Measurements from ENCODE around the gene BHLHA9.
"Not testable (repeated sequence)": the region's sequence is repeated elsewhere in the genome, so short reads cannot be mapped to it uniquely, and the experiment has no call there.

Gene BHLHA9

DNA sequence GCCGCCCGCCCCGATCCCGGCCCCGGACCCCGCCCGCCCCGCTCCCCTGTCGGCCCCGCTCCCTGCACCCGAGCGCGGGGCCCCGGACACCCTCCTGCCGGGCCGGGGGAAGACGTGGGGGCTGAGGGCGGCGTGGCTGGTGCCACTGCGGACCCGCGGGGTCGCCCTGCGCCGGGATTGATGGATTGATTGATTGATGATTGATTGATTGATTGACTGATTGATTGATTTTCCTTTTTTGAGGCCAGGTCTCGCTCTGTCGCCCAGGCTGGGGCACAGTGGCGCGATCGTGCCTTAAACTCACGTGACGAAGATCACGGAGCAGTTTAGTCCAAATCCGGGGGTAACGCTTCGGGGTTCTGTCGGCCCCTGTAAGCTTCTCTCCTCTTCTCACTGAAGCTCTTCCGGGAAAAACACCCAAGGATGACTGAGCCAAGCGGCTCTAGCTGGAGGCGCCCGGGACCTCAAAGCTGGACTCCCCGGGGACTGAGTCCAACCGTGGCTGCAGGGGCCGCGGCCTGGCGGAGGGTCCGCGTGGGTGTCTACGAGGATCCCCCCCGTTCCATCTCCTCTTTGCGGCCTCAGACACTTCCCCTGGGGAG is 40.2 kb upstream of the BHLHA9 start:
- H3K9me3 ChIP-seq (ENCODE audit: control insufficient read depth, low read length), result no peaks in the 10 kb centered on the region
- H3K36me3 ChIP-seq (ENCODE audit: control insufficient read depth, insufficient read depth, low read length), result no peaks in the 10 kb centered on the region
- no peak overlapping the region for H3K27ac ChIP-seq (ENCODE audit: low read depth, low read length, severe bottlenecking)
- 46 to 55% methylated on average over 35 to 38 of the region's 51 CpGs for WGBS, 2 experiments (ENCODE audit: insufficient coverage in 2 of 2)
- H3K4me1 ChIP-seq (ENCODE audit: control insufficient read depth, insufficient read depth, low read length, poor library complexity, severe bottlenecking), result no peaks in the 10 kb centered on the region
- no peak overlapping the region for H3K4me3 ChIP-seq (ENCODE audit: extremely low read depth, insufficient read depth, low read length, poor library complexity, severe bottlenecking)

DNA sequence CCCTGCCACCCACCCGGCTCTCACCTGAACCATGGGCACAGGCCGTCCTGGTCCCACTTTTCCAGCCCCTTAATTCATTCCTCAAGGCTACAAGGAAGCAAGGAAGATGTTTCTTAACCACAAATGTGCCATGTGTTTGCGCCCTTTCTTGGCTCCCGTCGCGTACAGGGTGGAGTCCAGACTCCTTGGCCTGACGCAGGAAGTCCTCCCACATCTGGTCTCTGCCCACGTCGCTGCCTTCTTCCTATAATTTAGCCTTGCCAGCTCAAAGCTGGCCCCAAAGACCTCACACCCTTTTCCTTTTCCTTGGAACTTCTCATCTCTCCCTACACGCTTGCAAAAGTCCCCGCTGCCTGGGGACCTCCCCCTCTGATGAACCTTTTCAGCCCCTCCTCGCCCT is 38.8 kb upstream of the BHLHA9 start:
- H3K4me1 ChIP-seq (ENCODE audit: control insufficient read depth, insufficient read depth, low read length, poor library complexity, severe bottlenecking), result no peaks in the 10 kb centered on the region
- no peak overlapping the region for H3K27ac ChIP-seq (ENCODE audit: low read depth, low read length, severe bottlenecking)
- 92 to 95% methylated on average over 12 of the region's 12 CpGs for WGBS, 2 experiments (ENCODE audit: insufficient coverage in 2 of 2)
- no peaks in the 10 kb centered on the region for H3K9me3 ChIP-seq (ENCODE audit: control insufficient read depth, low read length)
- H3K36me3 ChIP-seq (ENCODE audit: control insufficient read depth, insufficient read depth, low read length), result no peaks in the 10 kb centered on the region
- no peak overlapping the region for H3K4me3 ChIP-seq (ENCODE audit: extremely low read depth, insufficient read depth, low read length, poor library complexity, severe bottlenecking)

GRCh38 chr17:1232331-1232730 is 37.9 kb upstream of the BHLHA9 start:
- Histone ChIP-seq H3K4me3 (ENCODE audit: extremely low read depth, insufficient read depth, low read length, poor library complexity, severe bottlenecking) (no peak overlapping the region), H3K36me3 (ENCODE audit: control insufficient read depth, insufficient read depth, low read length) (no peaks in the 10 kb centered on the region), H3K27ac (ENCODE audit: low read depth, low read length, severe bottlenecking) (no peak overlapping the region), H3K9me3 (ENCODE audit: control insufficient read depth, low read length) (no peaks in the 10 kb centered on the region), H3K4me1 (ENCODE audit: control insufficient read depth, insufficient read depth, low read length, poor library complexity, severe bottlenecking) (no peaks in the 10 kb centered on the region)
- WGBS, 2 experiments (ENCODE audit: insufficient coverage in 2 of 2), result 78 to 86% methylated on average over 7 to 8 of the region's 8 CpGs

DNA sequence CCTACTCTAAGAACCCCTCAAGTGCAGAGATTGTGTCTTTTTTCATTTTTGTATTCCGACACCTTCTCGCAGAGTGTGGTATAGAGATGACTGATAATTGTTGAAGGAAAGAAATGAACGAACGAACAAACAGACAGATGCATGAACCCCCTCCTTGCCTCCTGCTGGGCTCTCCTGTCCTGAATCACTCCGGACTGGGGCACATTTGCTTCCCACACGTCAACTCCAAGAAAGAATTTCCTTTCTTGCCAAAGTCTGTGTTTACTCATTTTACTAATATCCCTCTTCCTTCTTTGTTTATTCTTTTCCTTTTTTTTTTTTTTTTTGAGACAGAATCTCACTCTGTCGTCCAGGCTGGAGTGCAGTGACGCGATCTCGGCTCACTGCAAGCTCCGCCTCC is 37.5 kb upstream of the BHLHA9 start:
- no peaks in the 10 kb centered on the region for H3K36me3 ChIP-seq (ENCODE audit: control insufficient read depth, insufficient read depth, low read length)
- H3K4me1 ChIP-seq (ENCODE audit: control insufficient read depth, insufficient read depth, low read length, poor library complexity, severe bottlenecking), result no peaks in the 10 kb centered on the region
- no peaks in the 10 kb centered on the region for H3K9me3 ChIP-seq (ENCODE audit: control insufficient read depth, low read length)
- no peak overlapping the region for H3K27ac ChIP-seq (ENCODE audit: low read depth, low read length, severe bottlenecking)
- 66 to 76% methylated on average over 4 to 5 of the region's 11 CpGs for WGBS, 2 experiments (ENCODE audit: insufficient coverage in 2 of 2)
- no peak overlapping the region for H3K4me3 ChIP-seq (ENCODE audit: extremely low read depth, insufficient read depth, low read length, poor library complexity, severe bottlenecking)

DNA sequence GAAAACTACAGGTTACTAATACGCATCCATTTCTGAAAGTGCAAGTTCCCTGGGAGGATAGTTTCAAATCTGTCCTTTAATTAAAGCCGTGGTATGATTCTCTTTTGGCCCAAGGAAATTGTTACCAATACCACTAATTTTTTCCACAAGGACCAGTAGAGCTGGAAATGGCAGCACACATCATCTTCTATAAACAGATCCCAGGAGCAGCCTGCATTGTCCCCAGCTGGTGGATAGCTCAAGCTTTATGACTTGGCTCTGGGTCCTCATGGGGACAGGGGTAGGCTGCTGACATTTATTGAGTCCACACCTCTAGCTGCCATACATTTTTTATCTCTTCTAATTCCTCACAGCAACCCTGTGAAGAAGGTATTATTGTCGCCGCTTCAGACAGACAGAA is 35.8 kb upstream of the BHLHA9 start:
- WGBS, 2 experiments (ENCODE audit: insufficient coverage in 2 of 2), result 85 to 100% methylated on average over 1 to 3 of the region's 4 CpGs
- H3K9me3 ChIP-seq (ENCODE audit: control insufficient read depth, low read length), result no peaks in the 10 kb centered on the region
- no peaks in the 10 kb centered on the region for H3K36me3 ChIP-seq (ENCODE audit: control insufficient read depth, insufficient read depth, low read length)
- no peak overlapping the region for H3K4me3 ChIP-seq (ENCODE audit: extremely low read depth, insufficient read depth, low read length, poor library complexity, severe bottlenecking)
- no peak overlapping the region for H3K27ac ChIP-seq (ENCODE audit: low read depth, low read length, severe bottlenecking)
- no peaks in the 10 kb centered on the region for H3K4me1 ChIP-seq (ENCODE audit: control insufficient read depth, insufficient read depth, low read length, poor library complexity, severe bottlenecking)

DNA sequence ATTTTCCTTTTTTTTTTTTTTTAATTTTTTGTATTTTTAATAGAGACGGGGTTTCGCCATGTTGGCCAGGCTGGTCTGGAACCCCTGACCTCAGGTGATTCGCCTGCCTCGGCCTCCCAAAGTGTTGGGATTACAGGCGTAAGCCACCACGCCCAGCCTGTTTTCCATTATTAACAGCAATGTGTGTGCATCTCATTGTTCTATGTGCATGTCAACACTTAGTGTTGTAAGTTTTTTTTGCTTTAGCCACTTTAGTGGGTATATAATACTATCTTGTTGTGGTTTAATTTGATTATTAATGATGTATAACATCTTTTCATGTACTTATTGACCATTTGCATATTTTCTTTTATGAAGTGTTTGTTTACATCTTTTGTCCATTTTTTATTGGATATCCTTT is 32.8 kb upstream of the BHLHA9 start:
- WGBS, 2 experiments (ENCODE audit: insufficient coverage in 2 of 2), result 90 to 100% methylated on average over 4 to 6 of the region's 6 CpGs
- Histone ChIP-seq H3K27ac (ENCODE audit: low read depth, low read length, severe bottlenecking) (no peak overlapping the region), H3K4me1 (ENCODE audit: control insufficient read depth, insufficient read depth, low read length, poor library complexity, severe bottlenecking) (no peaks in the 10 kb centered on the region), H3K36me3 (ENCODE audit: control insufficient read depth, insufficient read depth, low read length) (no peaks in the 10 kb centered on the region), H3K9me3 (ENCODE audit: control insufficient read depth, low read length) (no peaks in the 10 kb centered on the region), H3K4me3 (ENCODE audit: extremely low read depth, insufficient read depth, low read length, poor library complexity, severe bottlenecking) (no peak overlapping the region)

GRCh38 chr17:1239210-1239609 is 31.0 kb upstream of the BHLHA9 start:
- Histone ChIP-seq H3K27ac (ENCODE audit: low read depth, low read length, severe bottlenecking) (no peak overlapping the region), H3K4me1 (ENCODE audit: control insufficient read depth, insufficient read depth, low read length, poor library complexity, severe bottlenecking) (no peaks in the 10 kb centered on the region)
- WGBS, 2 experiments (ENCODE audit: insufficient coverage in 2 of 2), result 88 to 96% methylated on average over 6 to 9 of the region's 11 CpGs

GRCh38 chr17:1240426-1240825 is 29.8 kb upstream of the BHLHA9 start:
- H3K27ac ChIP-seq (ENCODE audit: low read depth, low read length, severe bottlenecking); H3K4me3 ChIP-seq (ENCODE audit: extremely low read depth, insufficient read depth, low read length, poor library complexity, severe bottlenecking): not testable (repeated sequence)
- 63 to 79% methylated on average over 6 to 9 of the region's 11 CpGs for WGBS, 2 experiments (ENCODE audit: insufficient coverage in 2 of 2)

More at GRCh38 chr17:1239210-1239609, 31.0 kb upstream of the BHLHA9 start:
- Histone ChIP-seq H3K36me3 (ENCODE audit: control insufficient read depth, insufficient read depth, low read length) (no peaks in the 10 kb centered on the region), H3K9me3 (ENCODE audit: control insufficient read depth, low read length) (no peaks in the 10 kb centered on the region), H3K4me3 (ENCODE audit: extremely low read depth, insufficient read depth, low read length, poor library complexity, severe bottlenecking) (no peak overlapping the region)

DNA sequence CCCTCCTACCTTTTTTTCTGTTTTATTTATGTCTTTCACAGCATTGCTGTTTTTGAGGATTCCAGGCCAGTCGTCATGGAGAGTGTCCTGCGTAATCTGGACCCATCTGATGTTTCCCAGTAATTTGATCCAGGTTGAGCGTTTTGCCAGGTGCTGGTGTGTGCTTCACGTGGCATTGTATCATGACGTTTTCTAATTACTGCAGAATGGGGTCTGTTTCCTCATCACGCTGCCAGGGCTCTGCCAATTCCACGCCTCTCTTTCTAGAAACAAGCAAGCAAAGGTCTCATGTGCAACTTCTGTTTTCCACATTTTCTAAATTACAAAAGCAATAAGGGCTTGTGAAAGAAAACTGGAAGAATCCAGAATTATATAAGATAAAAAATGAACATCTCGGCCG is 28.3 kb upstream of the BHLHA9 start:
- no peaks in the 10 kb centered on the region for H3K36me3 ChIP-seq (ENCODE audit: control insufficient read depth, insufficient read depth, low read length)
- no peak overlapping the region for H3K27ac ChIP-seq (ENCODE audit: low read depth, low read length, severe bottlenecking)
- no peak overlapping the region for H3K4me3 ChIP-seq (ENCODE audit: extremely low read depth, insufficient read depth, low read length, poor library complexity, severe bottlenecking)
- WGBS, 2 experiments (ENCODE audit: insufficient coverage in 2 of 2), result 76 to 80% methylated on average over 6 to 7 of the region's 9 CpGs
- no peaks in the 10 kb centered on the region for H3K9me3 ChIP-seq (ENCODE audit: control insufficient read depth, low read length)
- H3K4me1 ChIP-seq (ENCODE audit: control insufficient read depth, insufficient read depth, low read length, poor library complexity, severe bottlenecking), result no peaks in the 10 kb centered on the region

More at GRCh38 chr17:1240426-1240825, 29.8 kb upstream of the BHLHA9 start:
- not testable (repeated sequence) for H3K4me1 ChIP-seq (ENCODE audit: control insufficient read depth, insufficient read depth, low read length, poor library complexity, severe bottlenecking); H3K9me3 ChIP-seq (ENCODE audit: control insufficient read depth, low read length); H3K36me3 ChIP-seq (ENCODE audit: control insufficient read depth, insufficient read depth, low read length)

DNA sequence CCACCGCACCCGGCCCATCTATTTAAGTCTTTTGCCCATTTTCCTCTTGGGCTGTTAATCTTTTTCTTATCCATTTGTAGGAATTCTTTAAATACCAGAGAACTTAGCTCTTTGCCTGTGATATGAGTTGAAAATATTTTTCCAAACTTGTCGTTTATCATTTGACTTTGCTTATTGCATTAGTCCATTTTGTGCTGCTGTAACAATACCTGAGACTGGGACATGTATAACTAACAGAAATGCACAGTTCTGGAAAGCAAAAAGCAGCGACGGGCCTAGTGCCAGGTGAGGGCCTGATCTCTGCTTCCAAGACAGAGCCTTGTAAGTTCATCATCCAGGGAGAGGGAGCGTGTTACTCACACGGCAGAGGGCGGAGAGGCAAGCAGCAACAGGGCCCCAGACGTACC is 25.6 kb upstream of the BHLHA9 start:
- 89 to 91% methylated on average over 6 to 7 of the region's 9 CpGs for WGBS, 2 experiments (ENCODE audit: insufficient coverage in 2 of 2)
- Histone ChIP-seq H3K9me3 (ENCODE audit: control insufficient read depth, low read length) (peaks cover 4% of the 10 kb centered on the region), H3K36me3 (ENCODE audit: control insufficient read depth, insufficient read depth, low read length) (no peaks in the 10 kb centered on the region), H3K27ac (ENCODE audit: low read depth, low read length, severe bottlenecking) (no peak overlapping the region), H3K4me1 (ENCODE audit: control insufficient read depth, insufficient read depth, low read length, poor library complexity, severe bottlenecking) (no peaks in the 10 kb centered on the region), H3K4me3 (ENCODE audit: extremely low read depth, insufficient read depth, low read length, poor library complexity, severe bottlenecking) (no peak overlapping the region)

- no peaks in the 10 kb centered on the region for H3K4me1 ChIP-seq (ENCODE audit: control insufficient read depth, insufficient read depth, low read length, poor library complexity, severe bottlenecking)
- WGBS, 2 experiments (ENCODE audit: insufficient coverage in 2 of 2), result 63 to 75% methylated on average over 4 to 6 of the region's 16 CpGs
- peaks cover 4% of the 10 kb centered on the region for H3K9me3 ChIP-seq (ENCODE audit: control insufficient read depth, low read length)
- H3K36me3 ChIP-seq (ENCODE audit: control insufficient read depth, insufficient read depth, low read length), result no peaks in the 10 kb centered on the region
- H3K27ac ChIP-seq (ENCODE audit: low read depth, low read length, severe bottlenecking), result no peak overlapping the region
- H3K4me3 ChIP-seq (ENCODE audit: extremely low read depth, insufficient read depth, low read length, poor library complexity, severe bottlenecking), result no peak overlapping the region
Measured at GRCh38 chr17:1251866-1252608, 18.2 kb upstream of the BHLHA9 start.
